ENCODE results near the gene TMPRSS11B. TPM values are rescaled to one million over a fixed set of nuclear protein-coding genes. Genes with fewer than 3 reads are reported as not detected.
"Not testable (repeated sequence)": the region's sequence is repeated elsewhere in the genome, so short reads cannot be mapped to it uniquely, and the experiment has no call there.

TMPRSS11B gene
- total RNA-seq, 1 donor from 2014 or later = 1.0 TPM

DNA sequence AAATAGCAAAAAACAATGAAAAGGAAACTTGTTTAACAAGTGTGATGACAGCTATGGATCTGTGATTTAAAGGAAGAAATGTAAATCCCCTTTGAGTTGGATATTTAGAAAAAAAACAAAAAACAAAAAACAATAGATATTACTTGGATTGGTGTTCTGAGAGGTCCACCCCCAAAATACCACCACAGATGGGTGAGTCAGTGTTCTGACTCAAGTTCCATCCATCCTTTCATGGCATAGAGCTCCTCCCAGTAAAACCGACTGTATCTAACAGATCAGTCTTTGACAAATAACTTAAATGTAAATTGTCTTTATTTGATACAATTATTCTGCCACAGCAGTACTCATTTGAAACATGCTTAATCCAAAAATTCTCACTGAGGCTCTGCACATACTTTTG is 27.4 kb downstream of the TMPRSS11B start:
- Mint-ChIP-seq H3K4me3 (no peak overlapping the region), H3K36me3 (no peaks in the 10 kb centered on the region), H3K4me1 (ENCODE audit: unreplicated experiment) (no peaks in the 10 kb centered on the region), H3K9me3 (peaks cover under 1% of the 10 kb centered on the region), H3K27me3 (no peaks in the 10 kb centered on the region), H3K27ac (no peak overlapping the region)
- TF ChIP-seq, protein P1, sequence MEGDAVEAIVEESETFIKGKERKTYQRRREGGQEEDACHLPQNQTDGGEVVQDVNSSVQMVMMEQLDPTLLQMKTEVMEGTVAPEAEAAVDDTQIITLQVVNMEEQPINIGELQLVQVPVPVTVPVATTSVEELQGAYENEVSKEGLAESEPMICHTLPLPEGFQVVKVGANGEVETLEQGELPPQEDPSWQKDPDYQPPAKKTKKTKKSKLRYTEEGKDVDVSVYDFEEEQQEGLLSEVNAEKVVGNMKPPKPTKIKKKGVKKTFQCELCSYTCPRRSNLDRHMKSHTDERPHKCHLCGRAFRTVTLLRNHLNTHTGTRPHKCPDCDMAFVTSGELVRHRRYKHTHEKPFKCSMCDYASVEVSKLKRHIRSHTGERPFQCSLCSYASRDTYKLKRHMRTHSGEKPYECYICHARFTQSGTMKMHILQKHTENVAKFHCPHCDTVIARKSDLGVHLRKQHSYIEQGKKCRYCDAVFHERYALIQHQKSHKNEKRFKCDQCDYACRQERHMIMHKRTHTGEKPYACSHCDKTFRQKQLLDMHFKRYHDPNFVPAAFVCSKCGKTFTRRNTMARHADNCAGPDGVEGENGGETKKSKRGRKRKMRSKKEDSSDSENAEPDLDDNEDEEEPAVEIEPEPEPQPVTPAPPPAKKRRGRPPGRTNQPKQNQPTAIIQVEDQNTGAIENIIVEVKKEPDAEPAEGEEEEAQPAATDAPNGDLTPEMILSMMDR (conservative IDR thresholded peaks at IDR 0.05) = no peak
- DNase-seq (ENCODE audit: extremely low spot score, unreplicated experiment) = no peak

DNA sequence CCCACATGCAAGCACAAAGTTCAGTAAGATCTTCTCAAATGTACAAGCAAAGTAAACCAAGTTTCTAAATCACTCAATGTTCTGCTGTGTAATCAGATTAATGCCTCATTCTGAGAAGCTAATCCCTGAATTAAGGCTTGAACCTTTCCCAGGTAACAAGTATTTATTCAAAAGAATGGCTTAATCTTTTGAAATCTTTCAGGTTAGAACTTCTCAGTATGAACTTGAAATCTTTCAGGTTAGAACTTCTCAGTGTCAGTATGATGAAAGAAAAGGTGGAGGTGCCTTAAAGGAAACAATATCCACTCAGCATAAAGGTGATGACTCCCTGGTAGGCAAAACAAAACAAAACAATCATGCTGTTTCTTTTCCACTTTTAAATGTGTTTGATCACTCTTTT is 29.0 kb downstream of the TMPRSS11B start:
- no peaks in the 10 kb centered on the region for H3K36me3 Mint-ChIP-seq
- H3K4me1 Mint-ChIP-seq (ENCODE audit: unreplicated experiment) = no peaks in the 10 kb centered on the region
- H3K27ac Mint-ChIP-seq = no peak overlapping the region
- H3K9me3 Mint-ChIP-seq = no peaks in the 10 kb centered on the region
- DNase-seq (ENCODE audit: extremely low spot score, unreplicated experiment) = no peak
- H3K4me3 Mint-ChIP-seq = no peak overlapping the region
- TF ChIP-seq, protein P1 (conservative IDR thresholded peaks at IDR 0.05) = no peak
- H3K27me3 Mint-ChIP-seq = no peaks in the 10 kb centered on the region

DNA sequence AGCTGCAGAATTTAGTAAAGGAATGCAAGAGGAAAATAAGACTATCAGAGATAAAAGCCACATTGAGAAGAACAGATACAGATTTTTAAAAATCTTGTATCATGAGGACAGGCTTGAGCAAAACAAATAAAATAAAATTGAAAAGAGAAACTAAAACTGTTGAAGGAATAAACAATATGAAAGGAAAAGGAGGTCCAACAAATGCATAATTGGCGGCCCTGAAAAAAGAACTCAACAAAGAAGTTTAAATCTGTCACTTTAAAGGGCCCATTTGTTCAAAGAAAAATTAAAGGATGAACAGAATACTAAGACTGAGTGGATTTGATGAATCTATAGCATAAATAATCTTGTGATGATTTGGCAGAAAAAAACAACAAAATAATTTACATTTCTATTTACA is 36.5 kb downstream of the TMPRSS11B start:
- Mint-ChIP-seq H3K27ac (no peak overlapping the region), H3K36me3 (no peaks in the 10 kb centered on the region), H3K27me3 (no peaks in the 10 kb centered on the region), H3K4me3 (no peak overlapping the region), H3K9me3 (peaks cover 4% of the 10 kb centered on the region), H3K4me1 (ENCODE audit: unreplicated experiment) (no peaks in the 10 kb centered on the region)
- TF ChIP-seq, protein P1 (conservative IDR thresholded peaks at IDR 0.05) = no peak
- DNase-seq (ENCODE audit: extremely low spot score, unreplicated experiment) = no peak

DNA sequence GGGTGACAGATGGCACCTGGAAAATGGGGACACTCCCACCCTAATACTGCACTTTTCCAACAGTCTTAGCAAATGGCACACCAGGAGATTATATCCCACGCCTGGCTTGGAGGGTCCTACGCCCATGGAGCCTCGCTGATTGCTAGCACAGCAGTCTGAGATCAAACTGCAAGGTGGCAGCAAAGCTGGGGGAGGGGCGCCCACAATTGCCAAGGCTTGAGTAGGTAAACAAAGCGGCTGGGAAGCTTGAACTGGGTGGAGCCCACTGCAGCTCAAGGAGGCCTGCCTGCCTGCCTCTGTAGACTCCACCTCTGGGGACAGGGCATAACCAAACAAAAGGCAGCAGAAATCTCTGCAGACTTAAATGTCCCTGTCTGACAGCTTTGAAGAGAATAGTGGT is 51.2 kb downstream of the TMPRSS11B start:
- not testable (repeated sequence) for H3K27ac Mint-ChIP-seq; H3K4me3 Mint-ChIP-seq; H3K9me3 Mint-ChIP-seq; H3K4me1 Mint-ChIP-seq (ENCODE audit: unreplicated experiment); H3K27me3 Mint-ChIP-seq; DNase-seq (ENCODE audit: extremely low spot score, unreplicated experiment); H3K36me3 Mint-ChIP-seq

DNA sequence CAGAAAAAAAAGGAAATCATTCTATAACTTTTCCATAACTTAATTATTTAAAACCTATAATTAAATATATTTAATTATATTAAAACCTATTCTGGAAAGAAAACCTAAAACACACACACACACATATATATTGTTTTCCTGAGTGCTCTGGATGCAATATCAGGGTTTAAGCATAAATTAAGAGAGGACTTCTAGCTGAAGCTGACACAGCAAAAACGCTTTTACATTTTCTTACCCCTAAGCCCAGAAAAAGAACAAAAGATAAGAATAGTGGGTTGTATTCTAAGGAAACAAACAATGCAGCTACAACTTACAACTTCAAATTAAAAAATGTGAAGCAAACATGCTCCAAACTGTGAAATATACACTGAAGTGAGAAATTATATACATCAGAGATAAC is 52.3 kb downstream of the TMPRSS11B start:
- no peaks in the 10 kb centered on the region for H3K4me1 Mint-ChIP-seq (ENCODE audit: unreplicated experiment)
- TF ChIP-seq, protein P1 (conservative IDR thresholded peaks at IDR 0.05) = no peak
- no peak overlapping the region for H3K4me3 Mint-ChIP-seq
- H3K27me3 Mint-ChIP-seq = peaks cover 4% of the 10 kb centered on the region
- no peaks in the 10 kb centered on the region for H3K9me3 Mint-ChIP-seq
- no peaks in the 10 kb centered on the region for H3K36me3 Mint-ChIP-seq
- no peak overlapping the region for H3K27ac Mint-ChIP-seq
- no peak for DNase-seq (ENCODE audit: extremely low spot score, unreplicated experiment)

DNA sequence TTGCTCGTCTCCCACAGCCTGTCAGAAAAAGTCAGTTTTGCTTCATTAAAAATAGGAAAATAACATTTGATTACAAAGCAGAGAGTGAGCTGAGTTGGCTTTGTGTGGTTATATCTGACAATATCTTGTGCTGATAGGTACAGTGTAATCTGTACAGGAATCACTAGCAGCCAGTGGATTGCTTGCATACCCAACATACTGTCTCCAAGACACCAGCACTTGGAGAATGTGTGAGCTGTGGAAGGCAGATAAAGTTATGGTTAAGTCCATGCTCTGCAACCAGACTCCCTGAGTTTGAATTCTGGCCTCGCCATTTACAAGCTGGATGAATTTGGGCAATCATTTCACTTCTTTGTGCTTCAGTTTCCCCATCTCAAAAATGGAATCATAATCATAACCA is 58.3 kb downstream of the TMPRSS11B start:
- Mint-ChIP-seq H3K27me3 (peaks cover 4% of the 10 kb centered on the region), H3K4me3 (no peak overlapping the region), H3K9me3 (no peaks in the 10 kb centered on the region), H3K4me1 (ENCODE audit: unreplicated experiment) (no peaks in the 10 kb centered on the region), H3K36me3 (no peaks in the 10 kb centered on the region), H3K27ac (no peak overlapping the region)
- TF ChIP-seq, protein P1 (conservative IDR thresholded peaks at IDR 0.05) = no peak
- DNase-seq (ENCODE audit: extremely low spot score, unreplicated experiment) = no peak
